ENCODE measurements around the gene ADAMTSL1. TPM values are rescaled to one million over a fixed set of nuclear protein-coding genes. Genes with fewer than 3 reads are reported as not detected.

Gene ADAMTSL1
- total and polyA plus RNA-seq, 9 of the 15 experiments (the other 6 are each of a cell fraction or from before 2014, with no cell fraction given) = 0.01 TPM; not detected in 8

- DNase-seq (ENCODE audit: extremely low read depth in 1 of 4, low spot score in 3 of 4) (no peak), FAIRE-seq (no peak), ATAC-seq (no peak)
- Histone ChIP-seq H3K9ac (ENCODE audit: insufficient read depth in 1 of 2, low read depth in 2 of 2, low read length in 2 of 2) (no peak overlapping the region), H4K20me1 (replicated peaks; ENCODE audit: control insufficient read depth, insufficient read depth, low read length) (no peaks in the 10 kb centered on the region), H3K27me3 (ENCODE audit: control insufficient read depth in 2 of 2, insufficient read depth in 2 of 2, low read length in 2 of 2) (no peaks in the 10 kb centered on the region), H2AFZ (ENCODE audit: low read depth, low read length) (no peak overlapping the region), H3K4me1 (replicated peaks in 1 of 2; ENCODE audit: control insufficient read depth in 2 of 2, insufficient read depth in 2 of 2, low read length in 2 of 2) (no peaks in the 10 kb centered on the region), H3K4me2 (ENCODE audit: insufficient read depth, low read length) (no peak overlapping the region), H3K9me1 (ENCODE audit: control insufficient read depth, insufficient read depth, low read length) (no peaks in the 10 kb centered on the region), H3K9me3 (replicated peaks; ENCODE audit: control insufficient read depth, insufficient read depth, low read depth, low read length) (no peaks in the 10 kb centered on the region), H3K27ac (ENCODE audit: extremely low read depth, low read depth, low read length) (no peak overlapping the region), H3K4me3 (no peak overlapping the region), H3K36me3 (ENCODE audit: control insufficient read depth, insufficient read depth, low read length) (no peaks in the 10 kb centered on the region), H3K79me2 (ENCODE audit: control insufficient read depth, insufficient read depth, low read length) (no peaks in the 10 kb centered on the region)
- under 1% methylated on average over 11 of the region's 11 CpGs for WGBS (ENCODE audit: insufficient coverage, low coverage, missing lambda C conversion rate)
- in situ Hi-C loops (cut with MboI) = no loop called here
- BruUV-seq (replicated peaks) = no TSS peak
- POLR2A ChIA-PET = no interaction called here
- CTCF ChIA-PET (ENCODE audit: low intra/inter-chr PET ratio) = no interaction called here
- TF ChIP-seq SRF (CRISPR knock-in tag; IDR thresholded peaks at IDR 0.05) (no peak), TAF7 (tag; IDR thresholded peaks at IDR 0.05) (no peak), ZNF143 (CRISPR knock-in tag; IDR thresholded peaks at IDR 0.05) (no peak), DNMT1 (IDR thresholded peaks at IDR 0.05) (no peak)
- TF ChIP-seq, protein P1, sequence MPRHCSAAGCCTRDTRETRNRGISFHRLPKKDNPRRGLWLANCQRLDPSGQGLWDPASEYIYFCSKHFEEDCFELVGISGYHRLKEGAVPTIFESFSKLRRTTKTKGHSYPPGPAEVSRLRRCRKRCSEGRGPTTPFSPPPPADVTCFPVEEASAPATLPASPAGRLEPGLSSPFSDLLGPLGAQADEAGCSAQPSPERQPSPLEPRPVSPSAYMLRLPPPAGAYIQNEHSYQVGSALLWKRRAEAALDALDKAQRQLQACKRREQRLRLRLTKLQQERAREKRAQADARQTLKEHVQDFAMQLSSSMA (CRISPR knock-in tag; IDR thresholded peaks at IDR 0.05) = no peak
- intact Hi-C loops (cut with micrococcal nuclease) = no loop called here
These were observed 148.4 kb downstream of the ADAMTSL1 start for GRCh38 chr9:18622186-18622836.

Measured in K562 (cell line).